ENCODE results near the gene SET.
"Not testable (repeated sequence)": the region's sequence is repeated elsewhere in the genome, so short reads cannot be mapped to it uniquely, and the experiment has no call there.

SET gene

GRCh38 chr9:128643519-128644300 is 45.3 kb upstream of the SET start:
- Histone ChIP-seq H3K9ac (ENCODE audit: low read length) (0 out of 2 replicates have a peak overlapping the region, but pooled peaks have one; percentile 1), H3K4me2 (ENCODE audit: low read length) (peak overlapping the region; percentile 37), H4K20me1 (ENCODE audit: insufficient read depth, low read length) (no peaks in the 10 kb centered on the region), H2AFZ (ENCODE audit: low read depth, low read length) (no peak overlapping the region), H3K27ac (ENCODE audit: low read length) (no peak overlapping the region), H3K4me3 (ENCODE audit: low read length) (peak overlapping the region; percentile 9), H3K36me3 (replicated peaks; ENCODE audit: low read depth, low read length) (peaks cover 4% of the 10 kb centered on the region), H3K79me2 (ENCODE audit: low read length) (no peaks in the 10 kb centered on the region), H3K9me3 (ENCODE audit: insufficient read depth, low read length) (no peaks in the 10 kb centered on the region), H3K4me1 (ENCODE audit: low read length) (peaks cover 13% of the 10 kb centered on the region), H3K27me3 (ENCODE audit: low read depth, low read length) (no peaks in the 10 kb centered on the region)
- TF ChIP-seq CTCF (IDR thresholded peaks at IDR 0.05; ENCODE audit: low read depth, low read length) = no peak
- TF ChIP-seq EZH2phosphoT487 (IDR thresholded peaks at IDR 0.05; ENCODE audit: low read depth) = no peak

GRCh38 chr9:128648206-128648605 is 40.8 kb upstream of the SET start:
- not testable (repeated sequence) for H3K4me2 ChIP-seq (ENCODE audit: low read length); H3K27me3 ChIP-seq (ENCODE audit: low read depth, low read length); H3K27ac ChIP-seq (ENCODE audit: low read length); H3K9me3 ChIP-seq (ENCODE audit: insufficient read depth, low read length); H2AFZ ChIP-seq (ENCODE audit: low read depth, low read length); H3K36me3 ChIP-seq (replicated peaks; ENCODE audit: low read depth, low read length); H4K20me1 ChIP-seq (ENCODE audit: insufficient read depth, low read length); H3K9ac ChIP-seq (ENCODE audit: low read length); H3K4me3 ChIP-seq (ENCODE audit: low read length); H3K79me2 ChIP-seq (ENCODE audit: low read length); H3K4me1 ChIP-seq (ENCODE audit: low read length)
- TF ChIP-seq CTCF (IDR thresholded peaks at IDR 0.05; ENCODE audit: low read depth, low read length) = peak; percentile 39

- Histone ChIP-seq H4K20me1 (ENCODE audit: insufficient read depth, low read length) (no peaks in the 10 kb centered on the region), H3K79me2 (ENCODE audit: low read length) (peaks cover 7% of the 10 kb centered on the region; the same call in 1 of the 2 replicates), H2AFZ (ENCODE audit: low read depth, low read length) (no peak overlapping the region), H3K9ac (ENCODE audit: low read length) (no peak overlapping the region), H3K9me3 (ENCODE audit: insufficient read depth, low read length) (no peaks in the 10 kb centered on the region), H3K4me3 (ENCODE audit: low read length) (no peak overlapping the region), H3K27me3 (ENCODE audit: low read depth, low read length) (no peaks in the 10 kb centered on the region), H3K4me1 (ENCODE audit: low read length) (no peaks in the 10 kb centered on the region; the same call in 1 of the 2 replicates), H3K4me2 (ENCODE audit: low read length) (no peak overlapping the region), H3K27ac (ENCODE audit: low read length) (no peak overlapping the region), H3K36me3 (replicated peaks; ENCODE audit: low read depth, low read length) (no peaks in the 10 kb centered on the region)
- TF ChIP-seq CTCF (IDR thresholded peaks at IDR 0.05; ENCODE audit: low read depth, low read length) (no peak), EZH2phosphoT487 (IDR thresholded peaks at IDR 0.05; ENCODE audit: low read depth) (no peak)
These were observed 37.2 kb upstream of the SET start for GRCh38 chr9:128651798-128652197.

- Histone ChIP-seq H2AFZ (ENCODE audit: low read depth, low read length) (no peak overlapping the region), H4K20me1 (ENCODE audit: insufficient read depth, low read length) (no peaks in the 10 kb centered on the region), H3K79me2 (ENCODE audit: low read length) (peaks cover 7% of the 10 kb centered on the region; the same call in 1 of the 2 replicates), H3K36me3 (replicated peaks; ENCODE audit: low read depth, low read length) (no peaks in the 10 kb centered on the region), H3K9ac (ENCODE audit: low read length) (no peak overlapping the region), H3K4me3 (ENCODE audit: low read length) (no peak overlapping the region), H3K4me1 (ENCODE audit: low read length) (peaks cover 4% of the 10 kb centered on the region; the same call in 1 of the 2 replicates), H3K27me3 (ENCODE audit: low read depth, low read length) (no peaks in the 10 kb centered on the region), H3K27ac (ENCODE audit: low read length) (no peak overlapping the region), H3K9me3 (ENCODE audit: insufficient read depth, low read length) (no peaks in the 10 kb centered on the region), H3K4me2 (ENCODE audit: low read length) (no peak overlapping the region)
- TF ChIP-seq EZH2phosphoT487 (IDR thresholded peaks at IDR 0.05; ENCODE audit: low read depth) (no peak), CTCF (IDR thresholded peaks at IDR 0.05; ENCODE audit: low read depth, low read length) (no peak)
These were observed 35.1 kb upstream of the SET start for GRCh38 chr9:128653908-128654307.

Data from OCI-LY3 (cell line).